Neuronal stem cell (in vitro differentiated cells): Measurements from ENCODE around the gene HNRNPA2B1.

Experiments used
- DNase-seq: peaks from one replicate; pipeline ENCODE4 v3.0.0-alpha.2; 2013; ENCODE audit warnings: low spot score
- H2AFZ ChIP-seq: one replicate; pipeline ENCODE4 v1.6.1; 2013; ENCODE audit warnings: mild to moderate bottlenecking, low read length, inconsistent platforms
- H2AK5ac ChIP-seq: 2 replicates; pipeline ENCODE4 v1.6.1; 2013; ENCODE audit warnings: low read depth, mild to moderate bottlenecking, inconsistent platforms, low read length, moderate library complexity, mixed read lengths
- H2BK120ac ChIP-seq: 2 replicates; pipeline ENCODE4 v1.6.1; 2013; ENCODE audit warnings: low read depth, mild to moderate bottlenecking, inconsistent platforms, low read length, moderate library complexity, mixed read lengths
- H2BK12ac ChIP-seq: one replicate; pipeline ENCODE4 v1.6.1; 2013; ENCODE audit warnings: low read length, inconsistent platforms
- H2BK15ac ChIP-seq: 2 replicates; pipeline ENCODE4 v1.6.1; 2013; ENCODE audit warnings: mild to moderate bottlenecking, low read length, inconsistent platforms, mixed read lengths
- H2BK5ac ChIP-seq: one replicate; pipeline ENCODE4 v1.6.1; 2013; ENCODE audit warnings: inconsistent platforms, mild to moderate bottlenecking, low read length, moderate library complexity
- H3K14ac ChIP-seq: one replicate; pipeline ENCODE4 v1.6.1; 2013; ENCODE audit warnings: low read length, inconsistent platforms
- H3K18ac ChIP-seq: 2 replicates; pipeline ENCODE4 v1.6.1; 2013; ENCODE audit warnings: low read length, inconsistent platforms
- H3K23ac ChIP-seq: 2 replicates; pipeline ENCODE4 v1.6.1; 2013; ENCODE audit warnings: low read depth, mild to moderate bottlenecking, mixed read lengths, low read length, inconsistent platforms; ENCODE audit not compliant: poor library complexity
- H3K27ac ChIP-seq: replicated peaks from 3 replicates; pipeline ENCODE4 v1.5.1; 2013; ENCODE audit warnings: low read length, inconsistent platforms
- H3K27me3 ChIP-seq, 3 experiments: 2 replicates each; pipeline ENCODE4 v1.6.1; 2013; ENCODE audit warnings: low read length in 3 of 3, mild to moderate bottlenecking in 2 of 3, inconsistent platforms in 1 of 3, low read depth in 1 of 3, mixed read lengths in 1 of 3, moderate library complexity in 1 of 3; ENCODE audit not compliant: control insufficient read depth in 3 of 3, insufficient read depth in 3 of 3
- H3K36me3 ChIP-seq, 2 donors: replicated peaks in 1 of 2; 2 replicates each; pipeline ENCODE4 v1.6.1; 2013; ENCODE audit warnings: low read length in 2 of 2; ENCODE audit not compliant: control insufficient read depth in 2 of 2, insufficient read depth in 2 of 2
- H3K4ac ChIP-seq: 2 replicates; pipeline ENCODE4 v1.6.1; 2013; ENCODE audit warnings: inconsistent platforms, mild to moderate bottlenecking, low read length, moderate library complexity
- H3K4me1 ChIP-seq, 2 donors: 1 replicate in 1 of 2; 2 replicates in 1 of 2; pipeline ENCODE4 v1.6.1; 2013; ENCODE audit warnings: low read length in 2 of 2, low read depth in 1 of 2; ENCODE audit not compliant: control insufficient read depth in 2 of 2, insufficient read depth in 1 of 2
- H3K4me2 ChIP-seq: one replicate; pipeline ENCODE4 v1.6.1; 2013; ENCODE audit warnings: mild to moderate bottlenecking, low read length, inconsistent platforms; ENCODE audit not compliant: insufficient read depth, poor library complexity, severe bottlenecking
- H3K4me3 ChIP-seq, 2 donors: 2 replicates each; pipeline ENCODE4 v1.5.1; 2013; ENCODE audit warnings: low read length in 2 of 2, mild to moderate bottlenecking in 2 of 2, inconsistent platforms in 1 of 2, moderate library complexity in 1 of 2
- H3K79me1 ChIP-seq: one replicate; pipeline ENCODE4 v1.6.1; 2013; ENCODE audit warnings: low read depth, mild to moderate bottlenecking, inconsistent platforms, low read length, moderate library complexity
- H3K9ac ChIP-seq: one replicate; pipeline ENCODE4 v1.6.1; 2013; ENCODE audit warnings: mild to moderate bottlenecking, low read depth, low read length, inconsistent platforms; ENCODE audit not compliant: poor library complexity
- H3K9me3 ChIP-seq, 2 donors: replicated peaks in 1 of 2; 2 replicates each; pipeline versions ENCODE3 to v1.6.1; 2013; ENCODE audit warnings: low read length in 2 of 2, mild to moderate bottlenecking in 2 of 2, inconsistent platforms in 1 of 2, low read depth in 1 of 2, mixed read lengths in 1 of 2, moderate library complexity in 1 of 2; ENCODE audit not compliant: control insufficient read depth in 2 of 2, insufficient read depth in 1 of 2
- H4K8ac ChIP-seq: one replicate; pipeline ENCODE4 v1.6.1; 2013; ENCODE audit warnings: low read depth, mild to moderate bottlenecking, inconsistent platforms, low read length, moderate library complexity
- H4K91ac ChIP-seq: one replicate; pipeline ENCODE4 v1.6.1; 2013; ENCODE audit warnings: low read length, low read depth, mild to moderate bottlenecking, inconsistent platforms; ENCODE audit not compliant: poor library complexity
- WGBS, 2 donors: extraction: QIAGEN DNeasy Blood & Tissue Kit; methylation state at CpG; one replicate each; pipeline ENCODE4 v1.1.7; 2013; ENCODE audit warnings: missing lambda C conversion rate in 2 of 2, mixed read lengths in 1 of 2; ENCODE audit not compliant: insufficient read length in 2 of 2, insufficient replicate concordance in 1 of 2; ENCODE audit errors: extremely low coverage in 2 of 2; 5-methylcytosine and 5-hydroxymethylcytosine counted together

HNRNPA2B1 gene

DNA sequence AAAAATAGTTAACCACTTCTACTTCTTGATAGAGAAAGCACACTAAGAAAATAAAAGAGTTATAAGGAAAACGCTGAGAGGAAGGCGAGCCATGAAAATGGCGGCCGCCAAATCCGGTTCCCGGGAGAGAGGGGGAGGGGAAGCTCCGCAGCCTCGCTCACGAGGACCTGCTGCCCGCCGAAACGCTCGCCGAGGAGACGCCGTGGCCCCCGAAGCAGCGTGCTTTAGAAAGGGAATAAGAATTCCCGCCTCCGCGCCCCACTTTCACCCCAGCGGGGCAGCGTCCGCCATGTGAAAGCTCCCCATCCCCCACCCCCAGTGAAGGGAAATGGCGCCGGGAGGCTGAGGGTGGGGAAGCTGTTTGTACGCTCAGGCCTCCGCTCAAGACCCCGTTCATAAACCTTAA is 505 bp downstream of the HNRNPA2B1 start:
- DNase-seq = peak; percentile 69
- H3K27ac ChIP-seq = peak overlapping the region; percentile 97
- peak overlapping the region; percentile 94 for H2BK120ac ChIP-seq
- no peaks in the 10 kb centered on the region for H3K9me3 ChIP-seq
- peak overlapping the region; percentile 23 for H3K4me2 ChIP-seq
- no peak overlapping the region for H4K8ac ChIP-seq
- H3K9ac ChIP-seq = peak overlapping the region; percentile 97
- peak overlapping the region; percentile 99 for H4K91ac ChIP-seq
- H3K27me3 ChIP-seq = no peaks in the 10 kb centered on the region
- peak overlapping the region; percentile 99 for H2BK5ac ChIP-seq
- peak overlapping the region; percentile 98 for H3K14ac ChIP-seq
- no CpG with 5 or more reads among the region's 29 CpGs for WGBS, 2 donors
- H3K36me3 ChIP-seq = peaks cover 10 to 69% of the 10 kb centered on the region in 2 donors
- H2AK5ac ChIP-seq = peak overlapping the region; percentile 98
- H2BK15ac ChIP-seq = peak overlapping the region; percentile 10
- peak overlapping the region; percentile 97 for H3K23ac ChIP-seq
- peaks cover 5% of the 10 kb centered on the region for H3K79me1 ChIP-seq
- peak overlapping the region; percentile 5 for H2AFZ ChIP-seq
- peak overlapping the region; percentile 100 for H3K18ac ChIP-seq
- H3K4ac ChIP-seq = peak overlapping the region; percentile 71
- H2BK12ac ChIP-seq = no peak overlapping the region
- peak overlapping the region; percentile 85 to 87 for H3K4me3 ChIP-seq
- H3K4me1 ChIP-seq = peaks cover 1 to 16% of the 10 kb centered on the region in 2 donors

DNA sequence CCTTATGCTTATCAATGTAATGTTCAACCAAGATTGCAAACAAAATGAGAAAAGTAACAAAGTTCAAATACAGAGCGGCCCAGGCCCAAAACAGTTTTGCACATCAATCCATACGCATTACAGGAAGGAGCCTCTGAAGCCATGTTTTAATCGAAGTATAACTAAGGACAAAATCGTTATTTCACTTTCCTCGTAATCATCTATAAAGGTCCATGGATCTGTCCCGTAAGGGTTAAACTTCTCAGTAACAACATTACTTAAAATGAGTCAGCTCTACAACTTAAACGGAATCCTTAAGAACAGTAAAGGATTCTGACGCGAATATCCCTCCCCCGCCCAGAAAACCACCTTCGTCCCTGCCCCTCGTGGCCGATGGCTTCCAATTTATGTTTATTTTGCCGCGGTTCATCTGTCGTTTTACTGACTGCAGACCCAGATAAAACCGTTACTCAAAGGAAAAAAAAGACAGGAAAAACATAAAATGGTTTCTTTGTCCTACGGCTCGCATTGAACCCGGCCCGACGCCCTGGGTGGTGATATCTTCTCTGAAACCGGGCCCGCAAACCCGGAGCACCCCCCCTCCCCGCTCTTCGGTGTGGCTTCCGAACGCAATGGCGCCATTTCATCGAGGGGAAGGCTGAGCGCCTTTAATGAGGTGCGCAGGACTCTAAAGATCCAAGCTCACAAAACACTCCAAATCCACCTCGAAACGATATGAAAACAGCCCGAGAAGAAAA is 1.1 kb downstream of the HNRNPA2B1 start:
- no CpG with 5 or more reads among the region's 36 CpGs for WGBS, 2 donors
- no peak for DNase-seq

DNA sequence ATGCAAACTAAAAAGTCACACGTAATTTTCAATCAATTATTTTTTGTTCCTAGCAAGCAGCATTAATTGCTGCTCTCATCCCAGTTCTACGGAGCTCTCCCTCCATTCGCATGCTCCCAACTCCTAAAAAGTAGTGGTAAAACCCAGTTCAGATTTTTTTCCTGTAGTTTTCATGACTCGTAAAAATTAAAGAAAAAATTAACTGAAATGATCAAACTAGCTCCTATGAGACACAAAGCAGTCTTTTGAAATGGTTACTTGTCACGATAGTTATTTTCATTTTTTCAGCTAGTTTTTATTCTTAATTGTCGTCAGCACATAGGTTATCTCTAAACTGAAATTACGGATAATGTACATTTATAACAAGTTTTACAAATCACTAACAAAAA is 1.8 kb downstream of the HNRNPA2B1 start:
- Histone ChIP-seq H2AK5ac (no peak overlapping the region), H2AFZ (no peak overlapping the region), H3K14ac (no peak overlapping the region), H3K36me3 (peaks cover 16 to 69% of the 10 kb centered on the region in 2 donors), H3K4ac (no peak overlapping the region), H3K4me2 (peak overlapping the region; percentile 56), H3K9ac (no peak overlapping the region), H3K18ac (no peak overlapping the region), H3K4me1 (peaks cover 3 to 17% of the 10 kb centered on the region in 2 donors), H2BK12ac (no peak overlapping the region), H3K27ac (no peak overlapping the region), H4K8ac (no peak overlapping the region), H4K91ac (no peak overlapping the region), H3K27me3 (no peaks in the 10 kb centered on the region), H2BK5ac (no peak overlapping the region), H3K9me3 (no peaks in the 10 kb centered on the region), H2BK120ac (no peak overlapping the region), H2BK15ac (no peak overlapping the region), H3K4me3 (peak overlapping the region; percentile 79 to 85), H3K23ac (no peak overlapping the region), H3K79me1 (peaks cover 8% of the 10 kb centered on the region)
- no CpG with 5 or more reads among the region's 7 CpGs for WGBS, 2 donors
- DNase-seq = no peak

More for the DNA sequence above, 1.1 kb downstream of the HNRNPA2B1 start:
- peak overlapping the region; percentile 38 for H3K14ac ChIP-seq
- H3K27ac ChIP-seq = peak overlapping the region; percentile 97
- H3K9me3 ChIP-seq = no peaks in the 10 kb centered on the region
- H3K4me1 ChIP-seq = peaks cover 2 to 17% of the 10 kb centered on the region in 2 donors
- peak overlapping the region; percentile 99 for H2BK5ac ChIP-seq
- H3K9ac ChIP-seq = peak overlapping the region; percentile 60
- peaks cover 10 to 69% of the 10 kb centered on the region in 2 donors for H3K36me3 ChIP-seq
- peaks cover 6% of the 10 kb centered on the region for H3K79me1 ChIP-seq
- H4K8ac ChIP-seq = no peak overlapping the region
- peak overlapping the region; percentile 85 to 87 for H3K4me3 ChIP-seq
- no peak overlapping the region for H2BK15ac ChIP-seq
- no peaks in the 10 kb centered on the region for H3K27me3 ChIP-seq
- H3K18ac ChIP-seq = peak overlapping the region; percentile 44
- H2AFZ ChIP-seq = peak overlapping the region; percentile 5
- no peak overlapping the region for H4K91ac ChIP-seq
- H3K4me2 ChIP-seq = peak overlapping the region; percentile 33
- H2BK12ac ChIP-seq = no peak overlapping the region
- H2AK5ac ChIP-seq = no peak overlapping the region
- H2BK120ac ChIP-seq = no peak overlapping the region
- H3K23ac ChIP-seq = no peak overlapping the region
- H3K4ac ChIP-seq = no peak overlapping the region

DNA sequence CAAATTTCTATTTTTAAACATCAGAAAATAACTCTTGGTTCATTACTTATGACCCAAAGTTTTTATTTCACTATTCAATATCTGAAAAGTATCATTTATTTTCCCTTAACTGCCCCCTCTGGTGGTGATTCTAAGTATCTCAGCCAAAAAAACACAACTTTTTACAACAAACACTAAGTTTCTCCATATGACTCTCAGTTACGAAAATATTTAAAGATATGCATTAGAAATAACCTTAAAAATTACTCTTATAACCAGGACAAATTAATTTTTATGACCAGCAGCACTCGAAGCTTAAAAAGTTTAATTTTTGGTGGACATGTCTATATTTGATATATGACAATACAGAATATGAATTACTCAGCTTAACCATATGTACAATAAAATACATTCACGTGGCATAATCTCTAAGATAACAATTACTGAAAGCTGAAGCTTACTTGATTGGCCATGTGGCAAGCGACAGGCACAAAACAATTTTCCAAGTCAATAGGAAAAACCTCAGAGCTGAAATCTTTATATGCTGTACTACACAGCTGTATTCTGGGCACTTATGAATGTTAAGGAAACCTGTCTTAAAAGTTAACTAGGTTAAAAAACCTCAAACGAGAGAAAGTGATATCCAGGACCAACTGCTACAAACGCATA is 2.3 kb downstream of the HNRNPA2B1 start:
- WGBS, 2 donors = no CpG with 5 or more reads among the region's 6 CpGs
- Histone ChIP-seq H3K79me1 (peaks cover 8% of the 10 kb centered on the region), H4K8ac (no peak overlapping the region), H4K91ac (no peak overlapping the region), H3K4ac (no peak overlapping the region), H3K4me2 (peak overlapping the region; percentile 56), H3K36me3 (peaks cover 21 to 69% of the 10 kb centered on the region in 2 donors), H3K9ac (no peak overlapping the region), H3K27me3 (no peaks in the 10 kb centered on the region), H2AFZ (no peak overlapping the region), H2AK5ac (no peak overlapping the region), H2BK120ac (no peak overlapping the region), H3K18ac (no peak overlapping the region), H2BK15ac (no peak overlapping the region), H3K9me3 (no peaks in the 10 kb centered on the region), H3K4me3 (peak overlapping the region; percentile 79 to 85), H3K27ac (no peak overlapping the region), H2BK12ac (no peak overlapping the region), H3K23ac (no peak overlapping the region), H2BK5ac (no peak overlapping the region), H3K14ac (no peak overlapping the region), H3K4me1 (peaks cover 3 to 17% of the 10 kb centered on the region in 2 donors)
- no peak for DNase-seq
